PC-3 (cell line): Measurements from ENCODE around the gene NANS. TPM values are rescaled to one million over a fixed set of nuclear protein-coding genes. Genes with fewer than 3 reads are reported as not detected.
A peak's percentile ranks its signal among the peaks of the same experiment; 100 is the strongest.

Experiments used
- ATAC-seq: fragments of 200-7000 bp; cut with Tn5 transposase; 2 replicates; pipeline ENCODE4 v1.9.1; 2020; ENCODE audit warnings: mild to moderate bottlenecking, moderate library complexity
- BruUV-seq: library from RNA; stranded (reverse); fragments of 400-500 nt; replicated peaks from 2 replicates; lab custom pipeline; 2021; lab: Mats Ljungman, UMichigan
- CTCF ChIA-PET: fragments of 300-600 bp; sonication (Branson Sonifier 250); formaldehyde crosslinking; loops from one replicate; lab custom pipeline; 2022; ENCODE audit warnings: antibody characterized with exemption; lab: Charles Lee
- POLR2A ChIA-PET: fragments of 300-600 bp; sonication (Branson Sonifier 250); formaldehyde crosslinking; loops from one replicate; lab custom pipeline; 2022; ENCODE audit warnings: antibody characterized with exemption; ENCODE audit not compliant: unreplicated experiment; lab: Charles Lee
- DNase-seq: peaks from one replicate; pipeline ENCODE4 v3.0.0-alpha.2; 2015
- H2AFZ ChIP-seq: fragments of 300-600 bp; sonication (generic); 2 replicates; pipeline ENCODE4 v1.6.0; 2016; ENCODE audit warnings: antibody characterized with exemption, low read length
- H3F3A ChIP-seq: fragments of 300-600 bp; sonication (generic); one replicate; pipeline ENCODE4 v1.6.0; 2017; ENCODE audit warnings: antibody characterized with exemption, low read length, control low read depth, mild to moderate bottlenecking; ENCODE audit not compliant: unreplicated experiment
- H3K27ac ChIP-seq: fragments of 300-600 bp; sonication (generic); 2 replicates; pipeline ENCODE4 v1.5.1; 2016; ENCODE audit warnings: mild to moderate bottlenecking, low read length
- H3K27me3 ChIP-seq: fragments of 300-600 bp; sonication (generic); 2 replicates; pipeline ENCODE4 v1.6.1; 2016; ENCODE audit warnings: low read length, mixed read lengths
- H3K36me3 ChIP-seq: fragments of 300-600 bp; sonication (generic); 2 replicates; pipeline ENCODE4 v1.6.1; 2016; ENCODE audit warnings: low read depth, mixed run types, low read length, mixed read lengths
- H3K4me1 ChIP-seq: fragments of 300-600 bp; sonication (generic); 2 replicates; pipeline ENCODE4 v1.5.1; 2016; ENCODE audit warnings: low read length; ENCODE audit not compliant: insufficient read depth
- H3K4me2 ChIP-seq: fragments of 300-600 bp; sonication (generic); 2 replicates; pipeline ENCODE4 v1.6.0; 2016; ENCODE audit warnings: low read length
- H3K4me3 ChIP-seq: fragments of 300-600 bp; sonication (generic); 2 replicates; pipeline ENCODE4 v1.5.1; 2016; ENCODE audit warnings: mild to moderate bottlenecking, low read length, mixed read lengths
- H3K79me2 ChIP-seq: fragments of 300-600 bp; sonication (generic); 2 replicates; pipeline ENCODE4 v1.6.1; 2017; ENCODE audit warnings: low read length, mixed read lengths
- H3K9ac ChIP-seq: fragments of 300-600 bp; sonication (generic); 2 replicates; pipeline ENCODE4 v1.6.0; 2016; ENCODE audit warnings: mild to moderate bottlenecking, low read length
- H3K9me2 ChIP-seq: fragments of 300-600 bp; sonication (generic); replicated peaks from 2 replicates; pipeline ENCODE4 v1.6.1; 2016; ENCODE audit warnings: mixed run types, low read length, mixed read lengths
- H3K9me3 ChIP-seq: fragments of 300-600 bp; sonication (generic); 2 replicates; pipeline ENCODE4 v1.6.1; 2016; ENCODE audit warnings: low read length, mixed read lengths
- H4K20me1 ChIP-seq: fragments of 300-600 bp; sonication (generic); 2 replicates; pipeline ENCODE4 v1.6.1; 2016; ENCODE audit warnings: low read length, mixed read lengths
- CTCF ChIP-seq: fragments of 300-600 bp; sonication (generic); conservative IDR thresholded peaks from 2 replicates; pipeline ENCODE4 v1.5.1; 2017; ENCODE audit warnings: antibody characterized with exemption, low read depth, mild to moderate bottlenecking, low read length
- EZH2 ChIP-seq: fragments of 300-600 bp; sonication (generic); IDR thresholded peaks from one replicate; pipeline ENCODE4 v1.6.1; 2017; ENCODE audit warnings: antibody characterized with exemption, mild to moderate bottlenecking, low read length; ENCODE audit not compliant: unreplicated experiment
- EZH2phosphoT487 ChIP-seq: fragments of 300-600 bp; sonication (generic); IDR thresholded peaks from 2 replicates; pipeline ENCODE4 v1.6.1; 2018; ENCODE audit warnings: mild to moderate bottlenecking, antibody characterized with exemption, low read length, borderline replicate concordance
- intact Hi-C: fragments of 100-400 bp; cut with micrococcal nuclease; formaldehyde crosslinking; loops from 2 replicates; pipeline ENCODE4 v1.9.0; 2023
- total RNA-seq: library from RNA; depleted of rRNA; stranded (reverse); fragments of >200 nt; gene quantifications from 2 replicates; pipeline ENCODE4 v1.2.3, GENCODE V29; 2014

The NANS gene
- total RNA-seq, 1 experiment from 2014 or later = 93.0 TPM

GRCh38 chr9:98022447-98022846 lies 34.1 kb upstream of the NANS start:
- no peaks in the 10 kb centered on the region for H3K4me1 ChIP-seq
- POLR2A ChIA-PET = no interaction called here
- intact Hi-C loops = no loop called here
- H3K9me3 ChIP-seq = no peaks in the 10 kb centered on the region
- H3F3A ChIP-seq = no peaks in the 10 kb centered on the region
- no peaks in the 10 kb centered on the region for H3K27me3 ChIP-seq
- H3K9ac ChIP-seq = no peak overlapping the region
- no peak overlapping the region for H2AFZ ChIP-seq
- no TSS peak for BruUV-seq
- DNase-seq = no peak
- TF ChIP-seq EZH2 (no peak), EZH2phosphoT487 (no peak), CTCF (no peak)
- H3K79me2 ChIP-seq = no peaks in the 10 kb centered on the region
- CTCF ChIA-PET = no interaction called here
- no peak overlapping the region for H3K4me2 ChIP-seq
- no peak overlapping the region for H3K4me3 ChIP-seq
- no peaks in the 10 kb centered on the region for H3K9me2 ChIP-seq
- no peaks in the 10 kb centered on the region for H4K20me1 ChIP-seq
- no peak overlapping the region for H3K27ac ChIP-seq
- no peaks in the 10 kb centered on the region; the same call in 1 of the 2 replicates for H3K36me3 ChIP-seq
- no peak for ATAC-seq

- no TSS peak for BruUV-seq
- intact Hi-C loops = no loop called here
- ATAC-seq (peak; percentile 54; the same call in 1 of the 2 replicates), DNase-seq (no peak)
- H3K9me3 ChIP-seq = no peaks in the 10 kb centered on the region
- no peaks in the 10 kb centered on the region for H3K36me3 ChIP-seq
- no peak overlapping the region for H3K9ac ChIP-seq
- CTCF ChIA-PET = no interaction called here
- no peak overlapping the region for H3K4me2 ChIP-seq
- no peaks in the 10 kb centered on the region for H3F3A ChIP-seq
- POLR2A ChIA-PET = no interaction called here
- H3K4me1 ChIP-seq = no peaks in the 10 kb centered on the region
- no peak overlapping the region for H3K4me3 ChIP-seq
- no peak overlapping the region for H3K27ac ChIP-seq
- H3K79me2 ChIP-seq = no peaks in the 10 kb centered on the region
- no peak overlapping the region for H2AFZ ChIP-seq
- H3K9me2 ChIP-seq = no peaks in the 10 kb centered on the region
- H3K27me3 ChIP-seq = no peaks in the 10 kb centered on the region
- TF ChIP-seq EZH2 (no peak), EZH2phosphoT487 (no peak), CTCF (no peak)
- H4K20me1 ChIP-seq = no peaks in the 10 kb centered on the region
Observed at GRCh38 chr9:98024702-98025101, 31.8 kb upstream of the NANS start.

- Histone ChIP-seq H3K4me3 (no peak overlapping the region), H3K4me1 (peaks cover 8% of the 10 kb centered on the region), H3K27ac (no peak overlapping the region), H3K4me2 (no peak overlapping the region), H3K79me2 (no peaks in the 10 kb centered on the region), H3K36me3 (no peaks in the 10 kb centered on the region), H3K9me3 (no peaks in the 10 kb centered on the region), H4K20me1 (no peaks in the 10 kb centered on the region), H3K27me3 (no peaks in the 10 kb centered on the region), H3K9ac (no peak overlapping the region), H3F3A (no peaks in the 10 kb centered on the region), H2AFZ (no peak overlapping the region), H3K9me2 (no peaks in the 10 kb centered on the region)
- DNase-seq = no peak
- ATAC-seq = no peak
- POLR2A ChIA-PET = no interaction called here
- intact Hi-C loops = no loop called here
- no TSS peak for BruUV-seq
- CTCF ChIA-PET = no interaction called here
- TF ChIP-seq EZH2phosphoT487 (no peak), CTCF (no peak), EZH2 (no peak)
Observed at GRCh38 chr9:98031169-98031568, 25.4 kb upstream of the NANS start.
